HCT116 (cell line): ENCODE measurements around the gene CAMK2N1. TPM values are rescaled to one million over a fixed set of nuclear protein-coding genes. Genes with fewer than 3 reads are reported as not detected.

Experiments
- ATAC-seq: fragments of 200-7000 bp; cut with Tn5 transposase; 2 replicates; pipeline ENCODE4 v1.9.1; 2020; ENCODE audit warnings: mild to moderate bottlenecking, moderate library complexity
- BruUV-seq: library from RNA; stranded (reverse); fragments of 400-500 nt; replicated peaks from 2 replicates; lab custom pipeline; 2021; lab: Mats Ljungman, UMichigan
- CTCF ChIA-PET: fragments of 300-600 bp; sonication (Branson Sonifier 250); formaldehyde crosslinking; loops from one replicate; lab custom pipeline; 2021; ENCODE audit warnings: antibody characterized with exemption; lab: Charles Lee
- POLR2A ChIA-PET: fragments of 300-600, 350-600 bp; sonication (Branson Sonifier 250); formaldehyde crosslinking; loops from one replicate; lab custom pipeline; 2021; ENCODE audit warnings: antibody characterized with exemption; lab: Charles Lee
- RAD21 ChIA-PET, 2 experiments: fragments of 300-600 bp; sonication (Branson Sonifier 250); formaldehyde crosslinking; loops; one replicate each; lab custom pipeline; 2023; ENCODE audit warnings: low total read pairs in 2 of 2; ENCODE audit not compliant: uncharacterized antibody in 2 of 2, unreplicated experiment in 2 of 2, low non-redundant PET in 1 of 2; lab: Charles Lee
- DNase-seq: peaks from one replicate; pipeline ENCODE4 v3.0.0-alpha.2; 2010; ENCODE audit warnings: low read depth, low spot score
- H2AFZ ChIP-seq: fragments of 200-600 bp; shearing (Covaris generic), sonication (generic); 2 replicates; pipeline ENCODE4 v1.6.1; 2017; ENCODE audit warnings: low read depth, mixed run types, mixed read lengths, antibody characterized with exemption, low read length; ENCODE audit not compliant: poor library complexity, severe bottlenecking
- H3K27ac ChIP-seq: 2 replicates; pipeline ENCODE4 v1.5.1; 2012; ENCODE audit warnings: low read depth, low read length
- H3K27me3 ChIP-seq: fragments of 200-600 bp; sonication (generic); 2 replicates; pipeline ENCODE4 v1.6.1; 2016; ENCODE audit warnings: mixed run types, low read length, mixed read lengths; ENCODE audit not compliant: insufficient read depth
- H3K36me3 ChIP-seq, 2 experiments: fragments of 200-500 bp in 1 of 2; fragments of 200-600 bp in 1 of 2; sonication (Bioruptor generic) in 1 of 2; sonication (generic) in 1 of 2; 2 replicates each; pipeline versions ENCODE4 v1.5.1 to v1.6.1; 2014 to 2016; ENCODE audit warnings: low read length in 2 of 2, inconsistent platforms in 1 of 2, mixed read lengths in 1 of 2, mixed run types in 1 of 2; ENCODE audit not compliant: insufficient read depth in 2 of 2, control insufficient read depth in 1 of 2
- H3K4me1 ChIP-seq, 2 experiments: fragments of 200-600 bp in 1 of 2; sonication (generic) in 1 of 2; 2 replicates each; pipeline versions ENCODE4 v1.5.1 to v1.6.1; 2012 to 2017; ENCODE audit warnings: low read length in 2 of 2, inconsistent platforms in 1 of 2, mild to moderate bottlenecking in 1 of 2, mixed read lengths in 1 of 2, mixed run types in 1 of 2, moderate library complexity in 1 of 2; ENCODE audit not compliant: insufficient read depth in 2 of 2, control insufficient read depth in 1 of 2
- H3K4me2 ChIP-seq: fragments of 200-600 bp; sonication (generic); 2 replicates; pipeline ENCODE4 v1.6.1; 2017; ENCODE audit warnings: mixed run types, low read length, mixed read lengths
- H3K4me3 ChIP-seq, 2 experiments: fragments of 200-600 bp in 1 of 2; sonication (generic) in 1 of 2; replicated peaks in 1 of 2; 2 replicates each; pipeline ENCODE4 v1.5.1; 2011 to 2016; ENCODE audit warnings: low read length in 2 of 2, control low read depth in 1 of 2, low read depth in 1 of 2, mild to moderate bottlenecking in 1 of 2, mixed read lengths in 1 of 2, mixed run types in 1 of 2
- H3K79me2 ChIP-seq: fragments of 200-600 bp; sonication (generic); 2 replicates; pipeline ENCODE4 v1.6.1; 2017; ENCODE audit warnings: mild to moderate bottlenecking, mixed run types, low read length, moderate library complexity, mixed read lengths; ENCODE audit not compliant: insufficient read depth
- H3K9ac ChIP-seq: fragments of 200-600 bp; sonication (generic); 2 replicates; pipeline ENCODE4 v1.6.1; 2016; ENCODE audit warnings: low read length, mixed read lengths
- H3K9me2 ChIP-seq: fragments of 200-600 bp; sonication (generic), shearing (Covaris generic); 2 replicates; pipeline ENCODE4 v1.6.1; 2017; ENCODE audit warnings: mixed run types, mild to moderate bottlenecking, moderate library complexity; ENCODE audit not compliant: insufficient read depth
- H3K9me3 ChIP-seq, 2 experiments: fragments of 200-500 bp in 1 of 2; fragments of 200-600 bp in 1 of 2; sonication (Bioruptor generic) in 1 of 2; sonication (generic) in 1 of 2; 2 replicates each; pipeline ENCODE4 v1.6.1; 2014 to 2017; ENCODE audit warnings: low read length in 2 of 2, mixed read lengths in 2 of 2, inconsistent platforms in 1 of 2, low read depth in 1 of 2, mild to moderate bottlenecking in 1 of 2, mixed run types in 1 of 2, moderate library complexity in 1 of 2; ENCODE audit not compliant: control insufficient read depth in 1 of 2, insufficient read depth in 1 of 2
- H4K20me1 ChIP-seq: fragments of 200-600 bp; sonication (generic), shearing (Covaris generic); 2 replicates; pipeline ENCODE4 v1.6.1; 2017; ENCODE audit warnings: mixed run types, mild to moderate bottlenecking, moderate library complexity; ENCODE audit not compliant: insufficient read depth
- ATF3 ChIP-seq: IDR thresholded peaks from 2 replicates; pipeline ENCODE4 v1.6.1; 2012
- CBX3 ChIP-seq: IDR thresholded peaks from 2 replicates; pipeline ENCODE4 v1.6.1; 2012; ENCODE audit warnings: low read depth
- EGR1 ChIP-seq: IDR thresholded peaks from 2 replicates; pipeline ENCODE4 v1.6.1; 2012; ENCODE audit warnings: low read depth
- POLR2AphosphoS5 ChIP-seq: IDR thresholded peaks from 2 replicates; pipeline ENCODE4 v1.6.1; 2011; ENCODE audit warnings: mild to moderate bottlenecking, low read depth, low read length, moderate library complexity
- RAD21 ChIP-seq: IDR thresholded peaks from 2 replicates; pipeline ENCODE4 v1.6.1; 2012; ENCODE audit warnings: low read depth, mild to moderate bottlenecking
- SP1 ChIP-seq: IDR thresholded peaks from 2 replicates; pipeline ENCODE4 v1.6.1; 2012; ENCODE audit warnings: low read depth
- TCF7L2 ChIP-seq: IDR thresholded peaks from 2 replicates; pipeline ENCODE4 v1.7.0; 2011; ENCODE audit warnings: borderline replicate concordance, inconsistent platforms; ENCODE audit not compliant: insufficient read depth, insufficient read length; ENCODE audit errors: extremely low read depth
- YY1 ChIP-seq: IDR thresholded peaks from 2 replicates; pipeline ENCODE4 v1.6.1; 2011; ENCODE audit warnings: low read length, low read depth, moderate library complexity, mild to moderate bottlenecking; ENCODE audit not compliant: insufficient replicate concordance; ENCODE audit errors: extremely low read depth
- intact Hi-C: fragments of 100-400 bp; cut with micrococcal nuclease; formaldehyde crosslinking; loops from 2 replicates; pipeline ENCODE4 v1.10.0; 2022
- total RNA-seq: library from RNA; stranded (reverse); gene quantifications from one replicate; pipeline ENCODE4 v1.2.1, GENCODE V29; 2021; ENCODE audit not compliant: unreplicated experiment

CAMK2N1 gene
- total RNA-seq, 1 experiment from 2014 or later, result 20.5 TPM

GRCh38 chr1:20496241-20496661, 10.2 kb upstream of the CAMK2N1 start:
- ChIA-PET POLR2A (interaction anchor here (0.6 kb wide), 1 partner anchor 9 kb away, joined by 3 read pairs; no protein-coding TSS in a partner anchor), RAD21 (no interaction called here), CTCF (interaction anchor here (1.3 to 2.0 kb wide), 2 partner anchors 12 to 290 kb away, joined by 3 to 5 read pairs; partner anchors contain the start of gene MUL1)
- ATAC-seq (peak; percentile 79), DNase-seq (peak; percentile 99)
- intact Hi-C loops, result no loop called here
- no TSS peak for BruUV-seq
- Histone ChIP-seq H3K79me2 (no peaks in the 10 kb centered on the region; the same call in 1 of the 2 replicates), H3K4me2 (peak overlapping the region; percentile 76), H3K4me3 (peak overlapping the region in 1 of 2 experiments; percentile 37; a peak in 3 of 4 replicates), H3K27ac (peak overlapping the region; percentile 94), H3K4me1 (peaks cover 30 to 57% of the 10 kb centered on the region in 2 experiments), H3K9me2 (no peaks in the 10 kb centered on the region), H3K27me3 (no peaks in the 10 kb centered on the region), H3K9me3 (no peaks in the 10 kb centered on the region), H2AFZ (no peak overlapping the region), H3K36me3 (peaks cover 7 to 25% of the 10 kb centered on the region in 2 experiments; a peak in 2 of 4 replicates), H3K9ac (peak overlapping the region; percentile 55), H4K20me1 (no peaks in the 10 kb centered on the region)
- TF ChIP-seq EGR1, result no peak
- no peak for TF ChIP-seq SP1
- peak; percentile 49 for TF ChIP-seq YY1
- no peak for TF ChIP-seq CBX3
- peak; percentile 70 for TF ChIP-seq POLR2AphosphoS5
- peak; percentile 65 for TF ChIP-seq TCF7L2
- no peak for TF ChIP-seq RAD21

- no peaks in the 10 kb centered on the region for H4K20me1 ChIP-seq
- no peak overlapping the region for H2AFZ ChIP-seq
- H3K9me2 ChIP-seq, result no peaks in the 10 kb centered on the region
- peak overlapping the region in 1 of 2 experiments; percentile 37; a peak in 3 of 4 replicates for H3K4me3 ChIP-seq
- BruUV-seq, result no TSS peak
- no peaks in the 10 kb centered on the region; the same call in 1 of the 2 replicates for H3K79me2 ChIP-seq
- CTCF ChIA-PET, result interaction anchor here (0.7 to 4.8 kb wide), 13 partner anchors 10 to 834 kb away, joined by 3 to 47 read pairs (median 4); partner anchors contain the start of genes CAMK2N1 and MUL1
- POLR2A ChIA-PET, result interaction anchor here (1.3 to 1.5 kb wide), 2 partner anchors 13 to 166 kb away, joined by 4 to 5 read pairs; partner anchors contain the start of gene DDOST
- no peaks in the 10 kb centered on the region for H3K27me3 ChIP-seq
- peak overlapping the region; percentile 55 for H3K9ac ChIP-seq
- intact Hi-C loops, result loop anchor here (2.0 kb wide), 2 partner anchors 521 to 577 kb away; no protein-coding TSS in a partner anchor
- peaks cover 30 to 57% of the 10 kb centered on the region in 2 experiments for H3K4me1 ChIP-seq
- ATAC-seq (peak; percentile 7), DNase-seq (no peak)
- no peaks in the 10 kb centered on the region for H3K9me3 ChIP-seq
- RAD21 ChIA-PET, result interaction anchor here in 1 of 2 experiments (1.8 kb wide), 1 partner anchor 62 kb away, joined by 16 read pairs; no protein-coding TSS in a partner anchor
- TF ChIP-seq YY1 (no peak), ATF3 (no peak), POLR2AphosphoS5 (no peak)
- H3K36me3 ChIP-seq, result peaks cover 3 to 20% of the 10 kb centered on the region in 2 experiments; a peak in 2 of 4 replicates
- H3K4me2 ChIP-seq, result peak overlapping the region; percentile 76
- H3K27ac ChIP-seq, result peak overlapping the region; percentile 94
Measured at GRCh38 chr1:20495661-20496060, 9.7 kb upstream of the CAMK2N1 start.
